Loucy (cell line): ENCODE results near the gene EDAR.

ENCODE experiments used
- H2AFZ ChIP-seq: fragments of 200-600 bp; sonication (generic); 2 replicates; pipeline ENCODE4 v1.6.0; 2016; ENCODE audit warnings: antibody characterized with exemption, mild to moderate bottlenecking, low read length, moderate library complexity
- H3F3A ChIP-seq: fragments of 200-600 bp; 2 replicates; pipeline ENCODE4 v1.6.0; 2016; ENCODE audit warnings: antibody characterized with exemption, low read depth, mild to moderate bottlenecking
- H3K27me3 ChIP-seq: fragments of 200-600 bp; sonication (generic); 2 replicates; pipeline ENCODE4 v1.6.1; 2014; ENCODE audit warnings: low read length, mild to moderate bottlenecking; ENCODE audit not compliant: insufficient read depth, poor library complexity, severe bottlenecking
- H3K36me3 ChIP-seq: fragments of 200-600 bp; sonication (generic); 2 replicates; pipeline ENCODE4 v1.6.1; 2016; ENCODE audit warnings: low read length; ENCODE audit not compliant: insufficient read depth
- H3K4me1 ChIP-seq: fragments of 200-600 bp; sonication (generic); 2 replicates; pipeline ENCODE4 v1.5.1; 2014; ENCODE audit warnings: low read length, mild to moderate bottlenecking; ENCODE audit not compliant: insufficient read depth, poor library complexity, severe bottlenecking
- H3K4me2 ChIP-seq: fragments of 200-600 bp; sonication (generic); 2 replicates; pipeline ENCODE4 v1.6.0; 2014; ENCODE audit warnings: antibody characterized with exemption, low read length, low read depth, mild to moderate bottlenecking; ENCODE audit not compliant: poor library complexity, severe bottlenecking
- H3K4me3 ChIP-seq: fragments of 200-600 bp; sonication (generic); 2 replicates; pipeline ENCODE4 v1.5.1; 2014; ENCODE audit warnings: low read length, mild to moderate bottlenecking, mixed read lengths; ENCODE audit not compliant: poor library complexity, severe bottlenecking
- H3K79me2 ChIP-seq: fragments of 200-600 bp; sonication (generic); 2 replicates; pipeline ENCODE4 v1.6.1; 2014; ENCODE audit warnings: low read length; ENCODE audit not compliant: insufficient read depth
- H3K9ac ChIP-seq: fragments of 200-600 bp; sonication (generic); 2 replicates; pipeline ENCODE4 v1.6.0; 2014; ENCODE audit warnings: mild to moderate bottlenecking, low read depth, low read length, moderate library complexity; ENCODE audit not compliant: poor library complexity, severe bottlenecking
- H3K9me2 ChIP-seq: fragments of 200-600 bp; sonication (generic); replicated peaks from 2 replicates; pipeline ENCODE4 v1.6.1; 2016; ENCODE audit warnings: low read depth, low read length, mixed read lengths
- H3K9me3 ChIP-seq: fragments of 200-600 bp; sonication (generic); 2 replicates; pipeline ENCODE4 v1.6.1; 2014; ENCODE audit warnings: mild to moderate bottlenecking, antibody characterized with exemption, low read length, low read depth; ENCODE audit not compliant: insufficient read depth
- H4K20me1 ChIP-seq: fragments of 200-600 bp; sonication (generic); 2 replicates; pipeline ENCODE4 v1.6.0; 2014; ENCODE audit warnings: antibody characterized with exemption, low read length, mild to moderate bottlenecking; ENCODE audit not compliant: insufficient read depth, poor library complexity, severe bottlenecking
- EZH2phosphoT487 ChIP-seq: fragments of 200-600 bp; IDR thresholded peaks from 2 replicates; pipeline ENCODE4 v1.6.1; 2018; ENCODE audit warnings: antibody characterized with exemption, mild to moderate bottlenecking, moderate library complexity, borderline replicate concordance
- TF ChIP-seq, protein P1 (sequence below): fragments of 200-600 bp; sonication (generic); conservative IDR thresholded peaks from 2 replicates; pipeline ENCODE4 v1.5.1; 2014; ENCODE audit warnings: mild to moderate bottlenecking, antibody characterized with exemption, low read length

The EDAR gene

DNA sequence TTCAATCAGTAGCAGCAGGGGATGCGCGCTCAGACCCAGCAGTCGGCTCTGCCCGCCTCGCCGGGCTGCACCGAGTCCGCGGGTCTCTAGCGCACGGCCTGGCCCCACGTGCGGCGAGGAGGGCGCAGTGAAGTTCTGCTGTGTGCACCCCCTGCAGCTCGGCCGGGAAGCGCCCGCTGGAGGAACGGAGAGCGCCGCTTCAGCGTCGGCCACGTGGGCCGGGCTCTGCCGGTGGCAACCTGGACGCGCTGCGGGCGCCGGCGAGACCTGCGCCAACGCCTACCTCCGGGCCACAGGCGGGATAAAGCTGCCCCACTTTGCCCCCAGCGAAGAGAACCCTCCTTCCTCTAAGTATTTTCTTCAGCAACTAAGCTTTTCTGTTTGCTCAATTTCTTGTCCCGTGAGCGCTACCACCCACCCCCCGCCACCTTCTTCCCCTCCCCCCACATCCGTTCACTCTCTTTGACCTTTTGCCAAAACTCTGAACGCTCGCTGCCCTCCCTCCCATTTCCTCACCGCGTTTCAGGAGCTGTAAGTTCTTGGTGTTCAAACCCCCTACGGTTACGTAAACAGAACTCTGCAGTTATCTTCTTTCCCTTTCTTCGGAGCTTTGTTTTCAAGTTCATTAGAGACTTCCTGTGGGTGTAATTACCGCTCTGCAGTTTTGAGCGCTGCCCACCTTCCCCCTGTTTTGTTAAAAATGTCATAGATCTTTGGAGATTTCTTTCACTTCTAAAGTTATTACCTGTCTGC is 42.6 kb upstream of the EDAR start:
- no peaks in the 10 kb centered on the region for H3K27me3 ChIP-seq
- H2AFZ ChIP-seq, result peak overlapping the region; percentile 81
- peaks cover 9% of the 10 kb centered on the region; the same call in 1 of the 2 replicates for H3F3A ChIP-seq
- H3K4me3 ChIP-seq, result peak overlapping the region; percentile 75
- H3K36me3 ChIP-seq, result no peaks in the 10 kb centered on the region
- peaks cover 31% of the 10 kb centered on the region for H3K4me1 ChIP-seq
- no peaks in the 10 kb centered on the region for H3K9me2 ChIP-seq
- no peak for TF ChIP-seq EZH2phosphoT487
- TF ChIP-seq, protein P1, sequence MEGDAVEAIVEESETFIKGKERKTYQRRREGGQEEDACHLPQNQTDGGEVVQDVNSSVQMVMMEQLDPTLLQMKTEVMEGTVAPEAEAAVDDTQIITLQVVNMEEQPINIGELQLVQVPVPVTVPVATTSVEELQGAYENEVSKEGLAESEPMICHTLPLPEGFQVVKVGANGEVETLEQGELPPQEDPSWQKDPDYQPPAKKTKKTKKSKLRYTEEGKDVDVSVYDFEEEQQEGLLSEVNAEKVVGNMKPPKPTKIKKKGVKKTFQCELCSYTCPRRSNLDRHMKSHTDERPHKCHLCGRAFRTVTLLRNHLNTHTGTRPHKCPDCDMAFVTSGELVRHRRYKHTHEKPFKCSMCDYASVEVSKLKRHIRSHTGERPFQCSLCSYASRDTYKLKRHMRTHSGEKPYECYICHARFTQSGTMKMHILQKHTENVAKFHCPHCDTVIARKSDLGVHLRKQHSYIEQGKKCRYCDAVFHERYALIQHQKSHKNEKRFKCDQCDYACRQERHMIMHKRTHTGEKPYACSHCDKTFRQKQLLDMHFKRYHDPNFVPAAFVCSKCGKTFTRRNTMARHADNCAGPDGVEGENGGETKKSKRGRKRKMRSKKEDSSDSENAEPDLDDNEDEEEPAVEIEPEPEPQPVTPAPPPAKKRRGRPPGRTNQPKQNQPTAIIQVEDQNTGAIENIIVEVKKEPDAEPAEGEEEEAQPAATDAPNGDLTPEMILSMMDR, result peak; percentile 23; the same call in 1 of the 2 replicates
- H3K9ac ChIP-seq, result peak overlapping the region; percentile 75
- H3K79me2 ChIP-seq, result no peaks in the 10 kb centered on the region
- no peaks in the 10 kb centered on the region for H4K20me1 ChIP-seq
- H3K9me3 ChIP-seq, result no peaks in the 10 kb centered on the region
- peak overlapping the region; percentile 83 for H3K4me2 ChIP-seq

DNA sequence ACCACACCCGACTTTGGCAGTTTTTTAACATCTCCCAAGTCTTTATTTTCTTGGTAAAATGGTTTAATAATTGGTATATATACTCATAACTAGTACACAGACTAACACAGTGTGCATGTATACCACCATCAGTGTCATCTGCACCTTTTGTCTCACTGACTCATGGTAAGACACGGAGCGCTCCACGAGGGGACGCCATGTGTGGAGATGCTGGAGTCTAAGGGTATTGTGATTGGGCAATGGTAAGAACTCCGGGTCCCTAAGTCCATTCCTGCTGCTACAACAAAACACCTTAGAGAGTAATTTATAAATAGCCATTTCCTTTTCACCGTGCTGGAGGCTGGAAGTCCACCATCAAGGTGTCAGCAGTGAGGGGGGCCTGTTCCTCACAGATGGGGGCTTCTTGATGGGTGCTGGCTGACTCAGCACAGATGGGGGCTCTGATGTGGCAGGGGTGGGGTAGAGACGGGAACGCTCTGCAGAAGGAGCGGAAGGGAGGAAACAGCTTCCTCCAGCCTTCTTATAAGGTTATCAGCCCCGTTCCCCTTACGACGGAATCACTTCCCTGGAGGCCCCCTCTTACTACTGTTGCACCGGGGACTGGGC is 42.0 kb upstream of the EDAR start:
- Histone ChIP-seq H3K27me3 (no peaks in the 10 kb centered on the region), H3K4me2 (peak overlapping the region; percentile 83), H3K4me1 (peaks cover 31% of the 10 kb centered on the region), H3K79me2 (no peaks in the 10 kb centered on the region), H4K20me1 (no peaks in the 10 kb centered on the region), H3K9me3 (no peaks in the 10 kb centered on the region), H3K9ac (peak overlapping the region; percentile 75), H3K36me3 (no peaks in the 10 kb centered on the region), H3K4me3 (peak overlapping the region; percentile 75), H3F3A (peaks cover 9% of the 10 kb centered on the region; the same call in 1 of the 2 replicates), H3K9me2 (no peaks in the 10 kb centered on the region), H2AFZ (peak overlapping the region; percentile 81)
- TF ChIP-seq, protein P1, result no peak
- TF ChIP-seq EZH2phosphoT487, result no peak

DNA sequence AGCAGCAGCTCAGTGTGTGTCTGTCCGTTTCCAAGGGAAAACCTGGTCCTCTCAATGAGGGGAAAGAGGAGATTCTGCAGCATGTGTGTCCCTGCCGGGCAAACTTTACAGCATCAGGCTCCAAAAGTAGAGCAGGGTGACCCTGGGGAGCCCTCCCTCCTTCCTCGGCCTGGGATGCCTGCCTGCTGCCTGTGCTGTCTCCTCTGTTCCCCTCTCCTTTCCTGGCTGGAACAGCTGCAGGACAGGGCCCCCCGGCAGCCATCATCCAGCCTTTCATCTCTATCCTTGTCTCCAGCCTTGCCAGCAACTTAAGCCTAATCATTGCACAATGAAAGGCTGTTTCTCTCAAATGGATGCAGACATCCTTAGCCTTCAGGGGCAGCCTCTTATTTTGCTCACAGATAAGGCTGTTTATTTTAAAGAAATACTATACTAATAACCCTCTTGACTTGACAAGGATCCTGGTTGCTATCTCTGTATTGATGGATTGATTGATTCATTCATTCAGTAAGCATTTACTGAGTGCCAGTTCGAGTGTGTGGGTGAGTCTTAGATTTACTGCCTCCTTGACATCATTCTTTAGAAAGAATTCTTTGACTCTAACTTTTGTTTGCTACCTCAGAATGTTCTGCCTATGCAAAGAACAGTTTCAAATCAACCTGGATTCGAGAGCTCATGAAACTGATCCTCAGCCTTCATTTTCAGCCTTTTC is 40.6 kb upstream of the EDAR start:
- Histone ChIP-seq H3K27me3 (no peaks in the 10 kb centered on the region), H4K20me1 (no peaks in the 10 kb centered on the region), H3K4me1 (peaks cover 31% of the 10 kb centered on the region), H3K79me2 (no peaks in the 10 kb centered on the region), H3K4me3 (no peak overlapping the region), H2AFZ (no peak overlapping the region), H3K36me3 (no peaks in the 10 kb centered on the region), H3K9me2 (no peaks in the 10 kb centered on the region), H3F3A (peaks cover 9% of the 10 kb centered on the region; the same call in 1 of the 2 replicates), H3K4me2 (no peak overlapping the region), H3K9me3 (no peaks in the 10 kb centered on the region), H3K9ac (no peak overlapping the region)
- TF ChIP-seq, protein P1, result no peak
- TF ChIP-seq EZH2phosphoT487, result no peak
